Smooth muscle cell of the coronary artery (primary cell): ENCODE results near the gene TRO. TPM values are rescaled to one million over a fixed set of nuclear protein-coding genes. Genes with fewer than 3 reads are reported as not detected.

Experiments used
- total RNA-seq: library from RNA; depleted of rRNA; stranded (reverse); fragments of >200 nt; gene quantifications from 2 replicates; pipeline ENCODE4 v1.2.3, GENCODE V29; 2014; ENCODE audit warnings: low replicate concordance

TRO gene
- 5.9 and 18.3 TPM in 2 replicates for total RNA-seq

GRCh38 chrX:54920610-54921426 lies at the start of gene TRO:
TRO (plus strand) TSS chrX:54920824; CDS start chrX:54922247, 1,423 bp downstream.

Other genes with a start within 250 kb of the TRO start
- not detected in 2 replicates for gene ITIH6, start 122.6 kb upstream of the TRO start, total RNA-seq
- gene MAGED2, start 113.1 kb upstream of the TRO start, total RNA-seq: 110 and 379 TPM in 2 replicates
- 0.08 TPM in 1 of 2 replicates, not detected in the other for gene PFKFB1, start 73.4 kb downstream of the TRO start, total RNA-seq
- gene APEX2, start 79.5 kb downstream of the TRO start, total RNA-seq: 2.7 and 7.7 TPM in 2 replicates
- gene ALAS2, start 110.2 kb downstream of the TRO start, total RNA-seq: not detected in 2 replicates
- gene PAGE2B, start 154.2 kb downstream of the TRO start, total RNA-seq: not detected in 2 replicates
- gene PAGE2, start 168.2 kb downstream of the TRO start, total RNA-seq: not detected in 2 replicates